HepG2 (cell line): ENCODE results near the gene C2CD3.

Experiments used
- ATM ChIP-seq: fragments of 450-650 bp; IDR thresholded peaks from 2 replicates; pipeline ENCODE4 v1.7.1; 2017; ENCODE audit warnings: mild to moderate bottlenecking, borderline replicate concordance
- CBFB ChIP-seq: sonication (generic); formaldehyde crosslinking; IDR thresholded peaks from 2 replicates; pipeline ENCODE4 v1.4.0; 2020; ENCODE audit warnings: missing genetic modification reagents
- CHD4 ChIP-seq: fragments of 200-600 bp; sonication (generic); IDR thresholded peaks from 2 replicates; pipeline ENCODE4 v1.7.0; 2017; ENCODE audit warnings: mild to moderate bottlenecking, low read length, borderline replicate concordance
- CTCF ChIP-seq: sonication (generic); formaldehyde crosslinking; IDR thresholded peaks from 2 replicates; pipeline ENCODE4 v1.5.0; 2020; ENCODE audit warnings: mild to moderate bottlenecking, missing genetic modification reagents, moderate library complexity
- DPF2 ChIP-seq: sonication (generic); formaldehyde crosslinking; IDR thresholded peaks from 2 replicates; pipeline ENCODE4 v1.4.0; 2020; ENCODE audit warnings: mild to moderate bottlenecking, low read depth, missing genetic modification reagents, borderline replicate concordance
- EZH2 ChIP-seq: conservative IDR thresholded peaks from 2 replicates; pipeline ENCODE4 v1.6.1; 2012; ENCODE audit warnings: mild to moderate bottlenecking, low read depth, low read length, moderate library complexity
- HMGA1 ChIP-seq: sonication (generic); formaldehyde crosslinking; conservative IDR thresholded peaks from 2 replicates; pipeline ENCODE4 v1.4.0; 2020; ENCODE audit warnings: missing genetic modification reagents
- POLR2A ChIP-seq, 2 experiments: IDR thresholded peaks; 2 replicates each; pipeline ENCODE4 v1.6.1; 2011; ENCODE audit warnings: low read depth in 2 of 2, low read length in 2 of 2, mild to moderate bottlenecking in 1 of 2, moderate library complexity in 1 of 2; ENCODE audit not compliant: insufficient read depth in 1 of 2
- SNAPC5 ChIP-seq: sonication (generic); formaldehyde crosslinking; IDR thresholded peaks from 2 replicates; pipeline ENCODE4 v1.8.1; 2023; ENCODE audit warnings: mild to moderate bottlenecking, missing genetic modification reagents, borderline replicate concordance
- SP140L ChIP-seq: sonication (generic); formaldehyde crosslinking; IDR thresholded peaks from 2 replicates; pipeline ENCODE4 v1.4.0; 2020; ENCODE audit warnings: missing genetic modification reagents, borderline replicate concordance
- SRSF9 ChIP-seq: fragments of 200-400 bp; formaldehyde crosslinking; IDR thresholded peaks from 2 replicates; pipeline ENCODE4 v1.6.1; 2018; ENCODE audit warnings: borderline replicate concordance, mild to moderate bottlenecking, low read depth, low read length; ENCODE audit not compliant: insufficient read depth, poor library complexity, severe bottlenecking
- ZNF331 ChIP-seq: sonication (generic); formaldehyde crosslinking; IDR thresholded peaks from 2 replicates; pipeline ENCODE4 v1.4.0; 2020; ENCODE audit warnings: missing genetic modification reagents
- ZNF737 ChIP-seq: sonication (generic); formaldehyde crosslinking; IDR thresholded peaks from 2 replicates; pipeline ENCODE4 v1.5.0; 2020; ENCODE audit warnings: missing genetic modification reagents, mild to moderate bottlenecking, borderline replicate concordance

- no peak for TF ChIP-seq SNAPC5 (CRISPR knock-in tag)
- TF ChIP-seq ZNF737 (CRISPR knock-in tag) = no peak
- no peak for TF ChIP-seq ZNF331 (CRISPR knock-in tag)
- no peak for TF ChIP-seq POLR2A (IDR thresholded peaks at IDR 0.05; ENCODE audit: insufficient read depth in 1 of 2, low read depth in 2 of 2, low read length in 2 of 2)
- no peak for TF ChIP-seq SRSF9
- TF ChIP-seq DPF2 (CRISPR knock-in tag) = no peak
- TF ChIP-seq EZH2 = no peak
- no peak for TF ChIP-seq ATM
- TF ChIP-seq CHD4 = no peak
- no peak for TF ChIP-seq HMGA1 (CRISPR knock-in tag)
- no peak for TF ChIP-seq CTCF (CRISPR knock-in tag)
- no peak for TF ChIP-seq SP140L
- no peak for TF ChIP-seq CBFB (CRISPR knock-in tag)
Measured at GRCh38 chr11:74057249-74058151, 113.3 kb downstream of the C2CD3 start.
